K562 (cell line): ENCODE data around the gene MEGF9. TPM values are rescaled to one million over a fixed set of nuclear protein-coding genes. Genes with fewer than 3 reads are reported as not detected.

Experiments
- ATAC-seq: fragments of 200-7000 bp; cut with Tn5 transposase; 3 replicates; pipeline ENCODE4 v1.9.1; 2020; ENCODE audit warnings: moderate library complexity
- BruUV-seq: library from RNA; stranded (reverse); fragments of 400-500 nt; replicated peaks from 2 replicates; lab custom pipeline; 2021; lab: Mats Ljungman, UMichigan
- CTCF ChIA-PET: fragments of 300-600 bp; formaldehyde crosslinking; extraction: SDS; loops from one replicate; lab custom pipeline; 2021; ENCODE audit warnings: low intra/inter-chr PET ratio; lab: Yijun Ruan, JAX
- POLR2A ChIA-PET: fragments of 300-600, 350-650 bp; sonication (Branson Sonifier 250); formaldehyde crosslinking; extraction: SDS; loops from one replicate; lab custom pipeline; 2021; ENCODE audit warnings: antibody characterized with exemption, inconsistent platforms; lab: Yijun Ruan, JAX
- DNase-seq, 4 experiments: peaks; one replicate each; pipeline versions ENCODE4 v3.0.0 to v3.0.0-alpha.2; 2011 to 2018; ENCODE audit warnings: low spot score in 3 of 4, mixed read lengths in 3 of 4; ENCODE audit errors: extremely low read depth in 1 of 4
- FAIRE-seq: peaks from 2 replicates; lab custom pipeline; 2011; peaks lifted over from hg19 to GRCh38; lab: Jason Lieb, UNC
- H2AFZ ChIP-seq: 2 replicates; pipeline ENCODE4 v1.6.0; 2011; ENCODE audit warnings: low read depth, low read length, control low read depth, inconsistent platforms
- H3K27ac ChIP-seq: fragments of 200-600 bp; 3 replicates; pipeline ENCODE4 v1.8.0; 2011; ENCODE audit warnings: low read depth, mild to moderate bottlenecking, control low read depth, inconsistent platforms, low read length, moderate library complexity, mixed read lengths; ENCODE audit errors: extremely low read depth
- H3K27me3 ChIP-seq, 2 experiments: fragments of 300-600 bp in 1 of 2; 2 replicates in 1 of 2; 3 replicates in 1 of 2; pipeline versions ENCODE4 v1.6.0 to v1.8.0; 2011; ENCODE audit warnings: inconsistent platforms in 2 of 2, low read length in 2 of 2, mild to moderate bottlenecking in 1 of 2, mixed read lengths in 1 of 2, moderate library complexity in 1 of 2; ENCODE audit not compliant: control insufficient read depth in 2 of 2, insufficient read depth in 2 of 2
- H3K36me3 ChIP-seq: fragments of 300-600 bp; 3 replicates; pipeline ENCODE4 v1.8.0; 2011; ENCODE audit warnings: mild to moderate bottlenecking, low read length, inconsistent platforms; ENCODE audit not compliant: control insufficient read depth, insufficient read depth
- H3K4me1 ChIP-seq, 2 experiments: fragments of 200-600 bp in 1 of 2; replicated peaks in 1 of 2; 2 replicates in 1 of 2; 3 replicates in 1 of 2; pipeline versions ENCODE4 v1.5.1 to v1.8.0; 2011; ENCODE audit warnings: inconsistent platforms in 2 of 2, low read length in 2 of 2, mild to moderate bottlenecking in 1 of 2, mixed read lengths in 1 of 2, moderate library complexity in 1 of 2; ENCODE audit not compliant: control insufficient read depth in 2 of 2, insufficient read depth in 2 of 2
- H3K4me2 ChIP-seq: 2 replicates; pipeline ENCODE4 v1.6.1; 2011; ENCODE audit warnings: low read length, control low read depth, inconsistent platforms, mixed read lengths; ENCODE audit not compliant: insufficient read depth
- H3K4me3 ChIP-seq: fragments of 200-600 bp; sonication (generic), shearing (Covaris generic); 2 replicates; pipeline ENCODE4 v1.5.1; 2016; ENCODE audit warnings: control low read depth, inconsistent platforms
- H3K79me2 ChIP-seq: fragments of 200-600 bp; 3 replicates; pipeline ENCODE4 v1.8.0; 2011; ENCODE audit warnings: low read length, inconsistent platforms; ENCODE audit not compliant: control insufficient read depth, insufficient read depth
- H3K9ac ChIP-seq, 2 experiments: 2 replicates each; pipeline versions ENCODE4 v1.6.0 to v1.6.1; 2011; ENCODE audit warnings: low read depth in 2 of 2, low read length in 2 of 2, control low read depth in 1 of 2, inconsistent platforms in 1 of 2, mild to moderate bottlenecking in 1 of 2, mixed read lengths in 1 of 2; ENCODE audit not compliant: insufficient read depth in 1 of 2
- H3K9me1 ChIP-seq: one replicate; pipeline ENCODE4 v1.6.0; 2011; ENCODE audit warnings: inconsistent platforms, mild to moderate bottlenecking, low read length, moderate library complexity; ENCODE audit not compliant: control insufficient read depth, insufficient read depth
- H3K9me3 ChIP-seq: replicated peaks from 2 replicates; pipeline ENCODE4 v1.5.1; 2011; ENCODE audit warnings: low read depth, low read length, inconsistent platforms; ENCODE audit not compliant: control insufficient read depth, insufficient read depth
- H4K20me1 ChIP-seq: replicated peaks from 2 replicates; pipeline ENCODE4 v1.6.1; 2011; ENCODE audit warnings: low read length, inconsistent platforms, mixed read lengths; ENCODE audit not compliant: control insufficient read depth, insufficient read depth
- E2F8 ChIP-seq: fragments of 450-650 bp; IDR thresholded peaks from 2 replicates; pipeline ENCODE4 v1.7.1; 2018; ENCODE audit warnings: mild to moderate bottlenecking, low read depth; ENCODE audit not compliant: partially characterized antibody
- HSF4 ChIP-seq: fragments of 250-450 bp; sonication (Bioruptor Pico); IDR thresholded peaks from 2 replicates; pipeline ENCODE4 v2.1.2; 2022; ENCODE audit warnings: mild to moderate bottlenecking, moderate library complexity, borderline replicate concordance
- KAT8 ChIP-seq: fragments of 450-650 bp; IDR thresholded peaks from 2 replicates; pipeline ENCODE4 v1.6.1; 2016; ENCODE audit warnings: low read depth, mild to moderate bottlenecking
- NRF1 ChIP-seq, 2 experiments: fragments of 450-650 bp; IDR thresholded peaks in 1 of 2; conservative IDR thresholded peaks in 1 of 2; 2 replicates each; pipeline ENCODE4 v1.6.1; 2014; ENCODE audit warnings: mild to moderate bottlenecking in 2 of 2
- RREB1 ChIP-seq: fragments of 250-450 bp; sonication (Bioruptor Pico); IDR thresholded peaks from 2 replicates; pipeline ENCODE4 v1.4.0; 2020
- TAF7 ChIP-seq: fragments of 450-650 bp; IDR thresholded peaks from 2 replicates; pipeline ENCODE4 v1.6.1; 2016; ENCODE audit warnings: missing genetic modification characterization, missing compliant biosample characterization
- WGBS: fragments of 100-300 bp; shearing (Covaris generic); methylation state at CpG from one replicate; pipeline ENCODE4 v1.1.6; 2016; ENCODE audit warnings: low coverage, mixed read lengths; ENCODE audit not compliant: insufficient coverage; ENCODE audit errors: missing lambda C conversion rate; 5-methylcytosine and 5-hydroxymethylcytosine counted together
- in situ Hi-C: fragments of 300-500 bp; cut with MboI; formaldehyde crosslinking; loops from 4 replicates; pipeline ENCODE4 v1.15.0; 2018; ENCODE audit warnings: inconsistent platforms, mixed read lengths
- intact Hi-C: fragments of 100-400 bp; cut with micrococcal nuclease; formaldehyde crosslinking; loops from 2 replicates; pipeline ENCODE4 v1.14.2; 2022
- polyA plus RNA-seq, 8 experiments: library from polyadenylated mRNA; depleted of rRNA in 4 of 8; stranded (reverse) in 5 of 8; unstranded in 3 of 8; fragments of >200 nt; fragmentation: Nextera tagmentation in 2 of 8; fragmentation: Illumina TruSeq in 1 of 8; extraction: Ambion mirVana in 2 of 8; extraction: Trizol in 1 of 8; gene quantifications; 2 replicates each; pipeline versions ENCODE4 v1.2.1 to v1.2.3, GENCODE V29; 2011 to 2014; ENCODE audit warnings: inconsistent platforms in 1 of 8, missing spikeins in 1 of 8
- total RNA-seq, 7 experiments: library from RNA; depleted of rRNA in 6 of 7; stranded (reverse); fragments of >200 nt in 6 of 7; fragmentation: Illumina TruSeq in 2 of 7; extraction: Trizol in 2 of 7; gene quantifications; 2 replicates each; pipeline versions ENCODE4 v1.2.1 to v1.2.3, GENCODE V29; 2011 to 2021; ENCODE audit warnings: low replicate concordance in 1 of 7

MEGF9 gene
- total and polyA plus RNA-seq, 9 of the 15 experiments (the other 6 are each of a cell fraction or from before 2014, with no cell fraction given) = 2.1 to 6.2 (median 3.8) TPM

GRCh38 chr9:120725907-120726306, 11.6 kb upstream of the MEGF9 start:
- ChIA-PET POLR2A (no interaction called here), CTCF (no interaction called here)
- BruUV-seq = no TSS peak
- no peaks in the 10 kb centered on the region for H3K36me3 ChIP-seq
- H4K20me1 ChIP-seq = no peaks in the 10 kb centered on the region; the same call in 1 of the 2 replicates
- no peaks in the 10 kb centered on the region for H3K27me3 ChIP-seq
- peaks cover 0 to 7% of the 10 kb centered on the region in 2 experiments; a peak in 4 of 5 replicates for H3K4me1 ChIP-seq
- no peak for DNase-seq
- H3K9ac ChIP-seq = no peak overlapping the region
- H3K9me1 ChIP-seq = no peaks in the 10 kb centered on the region
- TF ChIP-seq NRF1 (conservative IDR thresholded peaks at IDR 0.05 in 1 of 2, IDR thresholded peaks at IDR 0.05 in 1 of 2) (no peak), RREB1 (CRISPR knock-in tag) (0 out of 2 replicates have a peak, but pooled peaks have one; percentile 51), KAT8 (no peak), HSF4 (CRISPR knock-in tag) (no peak), TAF7 (tag) (no peak), E2F8 (no peak)
- no peak for ATAC-seq
- H3K4me2 ChIP-seq = no peak overlapping the region
- H3K27ac ChIP-seq = no peak overlapping the region
- intact Hi-C loops (no loop called here), in situ Hi-C loops (no loop called here)
- no peak overlapping the region for H3K4me3 ChIP-seq
- H3K79me2 ChIP-seq = no peaks in the 10 kb centered on the region
- H3K9me3 ChIP-seq = no peaks in the 10 kb centered on the region
- 13% methylated on average over 1 of the region's 1 CpG for WGBS
- H2AFZ ChIP-seq = no peak overlapping the region
- FAIRE-seq = no peak
